Measurements from ENCODE around the gene CDH26.

- TF ChIP-seq CTCF (IDR thresholded peaks at IDR 0.05; ENCODE audit: poor library complexity, severe bottlenecking), result no peak
- no peak for TF ChIP-seq RAD21 (conservative IDR thresholded peaks at IDR 0.05)
- no peak for TF ChIP-seq EP300 (conservative IDR thresholded peaks at IDR 0.05; ENCODE audit: poor library complexity, severe bottlenecking)
- TF ChIP-seq TAF1 (IDR thresholded peaks at IDR 0.05; ENCODE audit: low read depth), result no peak
- TF ChIP-seq REST (IDR thresholded peaks at IDR 0.05; ENCODE audit: borderline replicate concordance), result no peak
- TF ChIP-seq MXI1 (conservative IDR thresholded peaks at IDR 0.05; ENCODE audit: poor library complexity, severe bottlenecking), result no peak
Observed at GRCh38 chr20:60031107-60031506, 72.9 kb downstream of the CDH26 start.

Measured in neural cell (in vitro differentiated cells).